Measurements from ENCODE around the gene PRPF8.

DNA sequence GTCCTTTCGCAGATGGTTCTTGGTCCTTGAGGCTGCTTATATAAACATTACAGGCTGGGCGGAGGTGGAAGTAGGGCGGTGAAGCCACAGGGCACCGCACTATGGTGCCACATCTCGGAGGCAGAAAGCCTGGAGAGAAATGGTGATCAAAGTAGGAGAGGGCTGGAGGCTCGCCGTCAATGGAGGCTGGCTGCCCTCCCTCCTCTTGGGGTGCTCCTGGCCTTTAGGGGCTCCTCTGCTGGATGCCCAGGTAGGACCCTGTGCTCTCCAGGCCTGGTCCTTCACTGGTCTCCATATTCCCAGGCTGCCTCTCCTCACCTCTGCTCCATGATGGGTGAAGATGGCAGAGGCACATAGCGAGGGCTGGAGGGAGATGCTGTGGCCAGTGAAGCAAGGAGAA, 27.6 kb upstream of the PRPF8 start:
- TF ChIP-seq POLR2A (IDR thresholded peaks at IDR 0.05) (no peak), POLR2AphosphoS5 (IDR thresholded peaks at IDR 0.05) (no peak)
